Measurements from ENCODE around the gene HDDC3.

- no peak for TF ChIP-seq MYC (IDR thresholded peaks at IDR 0.05; ENCODE audit: low read depth, low read length)
- TF ChIP-seq CTCF (IDR thresholded peaks at IDR 0.05; ENCODE audit: low read depth, low read length): no peak
Observed at GRCh38 chr15:90972133-90972532, 39.8 kb upstream of the HDDC3 start.
